Measurements from ENCODE around the gene LRRN3. TPM values are rescaled to one million over a fixed set of nuclear protein-coding genes. Genes with fewer than 3 reads are reported as not detected.
A peak's percentile ranks its signal among the peaks of the same experiment; 100 is the strongest.

The LRRN3 gene
- total RNA-seq, 1 experiment from 2014 or later: not detected

DNA sequence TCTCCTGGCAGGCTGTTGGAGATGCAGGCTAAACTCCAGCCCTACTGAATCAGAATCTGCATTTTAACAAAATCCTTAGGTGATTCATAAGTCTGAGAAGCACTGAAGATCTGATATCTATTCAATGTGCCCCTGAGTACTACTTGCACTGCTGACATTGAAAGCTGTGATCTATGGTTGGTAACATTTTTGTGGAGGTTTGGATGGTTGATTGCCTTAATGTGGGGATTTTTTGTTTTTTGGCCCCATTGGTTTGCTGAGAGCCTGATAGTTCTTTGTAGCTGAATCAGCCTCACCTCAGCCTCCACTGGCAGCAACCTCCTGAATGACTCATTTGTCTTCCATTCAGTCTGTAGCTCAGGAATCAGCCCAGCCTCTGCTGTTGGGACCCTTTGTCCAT lies 14.7 kb upstream of the LRRN3 start:
- Histone ChIP-seq H3K4me2 (ENCODE audit: low read length) (no peak overlapping the region), H3F3A (ENCODE audit: low read length, unreplicated experiment) (no peaks in the 10 kb centered on the region), H3K9ac (ENCODE audit: low read length) (no peak overlapping the region), H3K9me3 (ENCODE audit: low read length) (no peaks in the 10 kb centered on the region), H4K20me1 (ENCODE audit: low read length) (no peaks in the 10 kb centered on the region), H3K4me1 (ENCODE audit: insufficient read depth, low read length) (peaks cover 4% of the 10 kb centered on the region; the same call in 1 of the 2 replicates), H3K27ac (ENCODE audit: low read length) (no peak overlapping the region), H3K79me2 (ENCODE audit: low read length) (no peaks in the 10 kb centered on the region), H3K4me3 (ENCODE audit: low read length) (no peak overlapping the region), H3K9me2 (replicated peaks; ENCODE audit: low read length) (no peaks in the 10 kb centered on the region), H3K27me3 (ENCODE audit: low read length) (no peaks in the 10 kb centered on the region), H2AFZ (ENCODE audit: low read length) (no peak overlapping the region), H3K36me3 (ENCODE audit: low read depth, low read length) (no peaks in the 10 kb centered on the region)
- ChIA-PET POLR2A (ENCODE audit: unreplicated experiment) (no interaction called here), CTCF (no interaction called here)
- intact Hi-C loops (cut with micrococcal nuclease): no loop called here
- ATAC-seq (peak; percentile 38; the same call in 1 of the 2 replicates), DNase-seq (peak; percentile 34)
- TF ChIP-seq EZH2 (IDR thresholded peaks at IDR 0.05; ENCODE audit: low read length, unreplicated experiment): no peak
- no peak for TF ChIP-seq EZH2phosphoT487 (IDR thresholded peaks at IDR 0.05; ENCODE audit: borderline replicate concordance, low read length)
- TF ChIP-seq, protein P1, sequence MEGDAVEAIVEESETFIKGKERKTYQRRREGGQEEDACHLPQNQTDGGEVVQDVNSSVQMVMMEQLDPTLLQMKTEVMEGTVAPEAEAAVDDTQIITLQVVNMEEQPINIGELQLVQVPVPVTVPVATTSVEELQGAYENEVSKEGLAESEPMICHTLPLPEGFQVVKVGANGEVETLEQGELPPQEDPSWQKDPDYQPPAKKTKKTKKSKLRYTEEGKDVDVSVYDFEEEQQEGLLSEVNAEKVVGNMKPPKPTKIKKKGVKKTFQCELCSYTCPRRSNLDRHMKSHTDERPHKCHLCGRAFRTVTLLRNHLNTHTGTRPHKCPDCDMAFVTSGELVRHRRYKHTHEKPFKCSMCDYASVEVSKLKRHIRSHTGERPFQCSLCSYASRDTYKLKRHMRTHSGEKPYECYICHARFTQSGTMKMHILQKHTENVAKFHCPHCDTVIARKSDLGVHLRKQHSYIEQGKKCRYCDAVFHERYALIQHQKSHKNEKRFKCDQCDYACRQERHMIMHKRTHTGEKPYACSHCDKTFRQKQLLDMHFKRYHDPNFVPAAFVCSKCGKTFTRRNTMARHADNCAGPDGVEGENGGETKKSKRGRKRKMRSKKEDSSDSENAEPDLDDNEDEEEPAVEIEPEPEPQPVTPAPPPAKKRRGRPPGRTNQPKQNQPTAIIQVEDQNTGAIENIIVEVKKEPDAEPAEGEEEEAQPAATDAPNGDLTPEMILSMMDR (conservative IDR thresholded peaks at IDR 0.05; ENCODE audit: low read depth, low read length): no peak
- BruUV-seq (replicated peaks): no TSS peak

DNA sequence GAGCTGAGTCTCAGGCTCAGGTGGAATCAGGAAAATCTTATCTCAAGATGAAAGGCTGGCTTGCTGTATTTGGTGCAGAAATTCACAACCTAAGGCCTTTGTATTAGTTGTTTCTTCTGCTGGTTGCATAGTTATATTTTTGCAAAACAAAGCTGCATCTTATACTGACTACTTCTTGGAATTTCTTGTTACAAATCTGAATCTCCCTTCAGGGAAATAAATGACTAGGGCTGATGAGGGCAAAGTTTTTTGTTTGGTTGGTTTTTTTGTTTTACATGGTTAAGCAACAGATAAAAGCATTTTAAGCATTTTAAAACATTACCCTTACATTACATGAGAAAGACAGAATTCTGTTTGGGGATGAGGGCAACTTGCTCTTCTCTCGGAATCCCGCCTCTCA lies 13.9 kb upstream of the LRRN3 start:
- no peaks in the 10 kb centered on the region for H4K20me1 ChIP-seq (ENCODE audit: low read length)
- intact Hi-C loops (cut with micrococcal nuclease): no loop called here
- POLR2A ChIA-PET (ENCODE audit: unreplicated experiment): no interaction called here

DNA sequence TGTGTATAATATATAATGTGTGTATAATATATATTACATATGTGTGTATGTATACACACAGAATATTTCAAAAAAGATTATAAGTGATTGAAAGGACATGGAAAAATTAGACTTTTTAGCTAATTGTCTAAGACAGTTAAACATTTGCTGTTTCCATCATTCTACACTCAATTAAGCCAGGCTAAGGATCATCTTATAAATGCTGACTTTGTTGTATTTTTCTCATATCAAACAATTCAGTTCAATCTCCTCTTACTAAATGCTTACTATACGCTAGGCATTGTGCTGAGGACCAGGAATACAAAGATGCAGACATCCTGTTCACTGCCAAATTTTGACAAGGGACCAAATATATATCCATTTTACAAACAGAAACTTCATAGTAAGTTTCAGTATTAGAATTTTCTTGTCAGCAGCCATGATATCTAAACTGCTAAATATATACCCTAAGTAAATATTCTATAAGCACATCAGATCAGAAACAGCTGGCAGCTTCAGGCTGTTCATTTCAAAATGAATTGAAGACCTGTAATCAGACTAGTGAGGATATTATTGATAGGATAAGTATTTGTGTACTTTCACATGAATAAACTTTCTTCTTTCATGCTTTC lies 10.3 kb upstream of the LRRN3 start:
- intact Hi-C loops (cut with micrococcal nuclease): no loop called here
- ChIA-PET CTCF (no interaction called here), POLR2A (ENCODE audit: unreplicated experiment) (no interaction called here)

More for the DNA sequence above, 13.9 kb upstream of the LRRN3 start:
- no peaks in the 10 kb centered on the region for H3K9me2 ChIP-seq (replicated peaks; ENCODE audit: low read length)
- H3K9ac ChIP-seq (ENCODE audit: low read length): no peak overlapping the region
- ATAC-seq: no peak
- no peak overlapping the region for H2AFZ ChIP-seq (ENCODE audit: low read length)
- BruUV-seq (replicated peaks): no TSS peak
- no peak overlapping the region for H3K4me3 ChIP-seq (ENCODE audit: low read length)
- CTCF ChIA-PET: no interaction called here
- H3K27ac ChIP-seq (ENCODE audit: low read length): no peak overlapping the region
- H3F3A ChIP-seq (ENCODE audit: low read length, unreplicated experiment): no peaks in the 10 kb centered on the region
- H3K79me2 ChIP-seq (ENCODE audit: low read length): no peaks in the 10 kb centered on the region
- no peaks in the 10 kb centered on the region for H3K36me3 ChIP-seq (ENCODE audit: low read depth, low read length)
- H3K4me1 ChIP-seq (ENCODE audit: insufficient read depth, low read length): peaks cover 4% of the 10 kb centered on the region; the same call in 1 of the 2 replicates
- no peak for DNase-seq
- TF ChIP-seq EZH2phosphoT487 (IDR thresholded peaks at IDR 0.05; ENCODE audit: borderline replicate concordance, low read length) (no peak), EZH2 (IDR thresholded peaks at IDR 0.05; ENCODE audit: low read length, unreplicated experiment) (no peak)
- TF ChIP-seq, protein P1 (conservative IDR thresholded peaks at IDR 0.05; ENCODE audit: low read depth, low read length): no peak
- H3K9me3 ChIP-seq (ENCODE audit: low read length): no peaks in the 10 kb centered on the region
- H3K27me3 ChIP-seq (ENCODE audit: low read length): no peaks in the 10 kb centered on the region
- no peak overlapping the region for H3K4me2 ChIP-seq (ENCODE audit: low read length)

More for the DNA sequence above, 10.3 kb upstream of the LRRN3 start:
- H3K27me3 ChIP-seq (ENCODE audit: low read length): no peaks in the 10 kb centered on the region
- ATAC-seq: no peak
- H4K20me1 ChIP-seq (ENCODE audit: low read length): no peaks in the 10 kb centered on the region
- H2AFZ ChIP-seq (ENCODE audit: low read length): no peak overlapping the region
- no peak overlapping the region for H3K27ac ChIP-seq (ENCODE audit: low read length)
- H3K36me3 ChIP-seq (ENCODE audit: low read depth, low read length): no peaks in the 10 kb centered on the region
- H3K9me3 ChIP-seq (ENCODE audit: low read length): no peaks in the 10 kb centered on the region
- no peak for DNase-seq
- TF ChIP-seq EZH2 (IDR thresholded peaks at IDR 0.05; ENCODE audit: low read length, unreplicated experiment): no peak
- no peak for TF ChIP-seq EZH2phosphoT487 (IDR thresholded peaks at IDR 0.05; ENCODE audit: borderline replicate concordance, low read length)
- TF ChIP-seq, protein P1 (conservative IDR thresholded peaks at IDR 0.05; ENCODE audit: low read depth, low read length): no peak
- no peaks in the 10 kb centered on the region for H3K79me2 ChIP-seq (ENCODE audit: low read length)
- H3K9ac ChIP-seq (ENCODE audit: low read length): no peak overlapping the region
- no peaks in the 10 kb centered on the region for H3K9me2 ChIP-seq (replicated peaks; ENCODE audit: low read length)
- no TSS peak for BruUV-seq (replicated peaks)
- H3K4me3 ChIP-seq (ENCODE audit: low read length): no peak overlapping the region
- H3K4me2 ChIP-seq (ENCODE audit: low read length): no peak overlapping the region
- no peaks in the 10 kb centered on the region for H3F3A ChIP-seq (ENCODE audit: low read length, unreplicated experiment)
- H3K4me1 ChIP-seq (ENCODE audit: insufficient read depth, low read length): peaks cover 4% of the 10 kb centered on the region; the same call in 1 of the 2 replicates

All from PC-3 (cell line).